Hippocampal formation (tissue), 2 donors: ENCODE results near the gene DNA2.

Experiments
- DNase-seq, 2 donors: peaks; one replicate each; lab custom pipeline; 2025; lab: John Stamatoyannopoulos, UW

DNA2 gene

DNA sequence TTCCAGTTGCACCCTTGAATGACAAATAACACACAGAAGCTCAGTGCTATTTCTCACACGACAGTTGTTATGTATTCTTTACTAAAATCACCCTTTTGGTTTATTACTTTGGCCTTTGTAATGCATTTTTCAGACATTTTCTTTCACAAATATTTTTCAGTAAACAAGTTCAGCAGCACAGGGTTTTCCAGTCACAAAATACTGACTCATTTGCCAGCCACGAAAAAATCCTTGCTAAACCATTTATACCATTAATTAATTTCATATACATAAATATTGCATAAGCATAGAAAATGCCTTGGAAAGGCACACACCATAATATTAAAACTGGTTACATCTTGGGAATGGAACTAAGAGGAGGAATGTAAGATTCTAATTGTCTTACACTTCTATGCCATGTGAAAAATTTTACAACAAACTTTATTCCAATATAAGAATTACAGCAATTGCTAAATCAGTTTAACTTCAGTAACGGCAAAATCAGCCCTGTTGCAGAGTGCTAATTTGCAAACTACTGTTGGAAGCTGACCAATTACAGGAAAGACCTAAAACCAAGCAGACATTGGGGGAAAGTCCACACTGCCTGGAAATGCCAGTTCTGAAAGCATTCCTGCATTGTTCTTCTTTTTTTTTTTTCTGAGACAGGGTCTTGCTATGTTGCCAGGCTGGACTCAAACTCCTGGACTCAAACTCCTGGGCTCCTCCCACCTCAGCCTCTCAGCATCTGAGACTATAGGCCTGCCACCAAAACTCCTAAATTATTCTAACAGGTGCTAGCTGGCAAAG is 107.5 kb downstream of the DNA2 start:
- DNase-seq: no peak
